Fibroblast of villous mesenchyme (primary cell): ENCODE measurements around the gene BMP8B. TPM values are rescaled to one million over a fixed set of nuclear protein-coding genes. Genes with fewer than 3 reads are reported as not detected.

Source experiments
- DNase-seq: peaks from one replicate; pipeline ENCODE4 v3.0.0-alpha.2; 2010; ENCODE audit warnings: low read depth
- H3K4me3 ChIP-seq: 2 replicates; pipeline ENCODE4 v1.5.1; 2011; ENCODE audit warnings: low read depth, mild to moderate bottlenecking, low read length
- small RNA-seq: library from RNA; depleted of rRNA; stranded (forward); fragments of <200 nt; gene quantifications from one replicate; pipeline ENCODE3, GENCODE V24; 2012
- total RNA-seq: library from RNA; depleted of rRNA; stranded (reverse); fragments of >200 nt; gene quantifications from 2 replicates; pipeline ENCODE4 v1.2.3, GENCODE V29; 2012
- TF ChIP-seq, protein P1 (sequence below): IDR thresholded peaks from 2 replicates; pipeline ENCODE4 v1.5.1; 2012; ENCODE audit warnings: low read depth, mild to moderate bottlenecking, low read length; ENCODE audit not compliant: insufficient read depth

Gene BMP8B
- total RNA-seq, 1 donor = under 0.01 TPM

DNA sequence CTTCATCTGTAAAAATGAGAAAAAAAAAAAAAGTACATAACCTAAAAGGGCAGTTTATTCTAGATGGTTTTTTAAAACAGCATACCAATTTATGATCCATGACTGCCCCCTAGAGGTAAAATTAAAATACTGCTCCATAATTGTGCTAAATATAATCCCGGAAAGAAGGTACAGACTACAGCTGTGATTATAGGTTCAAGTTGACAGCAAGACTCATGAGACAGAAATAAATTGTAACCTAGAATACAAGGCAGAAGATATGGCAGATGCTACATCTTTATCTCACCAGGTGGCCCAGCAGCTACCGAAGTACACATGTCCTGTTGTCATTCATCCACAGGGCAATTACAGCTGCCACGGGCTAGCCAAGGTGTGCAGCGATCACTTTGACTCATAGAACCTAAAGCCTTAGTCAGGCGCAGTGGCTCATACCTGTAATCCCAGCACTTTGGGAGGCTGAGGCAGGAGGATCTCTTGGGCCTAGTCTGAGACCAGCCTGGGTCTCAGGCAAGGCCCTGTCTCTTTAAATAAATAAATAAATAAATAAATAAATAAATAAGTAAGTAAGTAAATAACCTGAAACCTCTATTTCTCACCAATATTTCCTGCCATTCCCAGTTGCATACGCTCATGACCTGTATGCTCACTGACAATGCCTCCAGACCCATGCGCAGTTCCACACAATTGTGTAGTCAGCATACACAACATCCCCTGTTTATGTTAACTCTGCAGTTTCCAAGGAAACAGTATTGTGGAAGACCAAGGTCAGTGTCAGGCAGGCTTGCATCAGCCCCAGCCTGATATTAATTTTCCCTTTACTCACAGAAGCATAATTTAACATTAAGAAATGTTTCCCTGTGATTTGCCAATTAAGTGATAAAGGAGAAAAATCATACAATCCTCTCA is 68.3 kb downstream of the BMP8B start:
- TF ChIP-seq, protein P1, sequence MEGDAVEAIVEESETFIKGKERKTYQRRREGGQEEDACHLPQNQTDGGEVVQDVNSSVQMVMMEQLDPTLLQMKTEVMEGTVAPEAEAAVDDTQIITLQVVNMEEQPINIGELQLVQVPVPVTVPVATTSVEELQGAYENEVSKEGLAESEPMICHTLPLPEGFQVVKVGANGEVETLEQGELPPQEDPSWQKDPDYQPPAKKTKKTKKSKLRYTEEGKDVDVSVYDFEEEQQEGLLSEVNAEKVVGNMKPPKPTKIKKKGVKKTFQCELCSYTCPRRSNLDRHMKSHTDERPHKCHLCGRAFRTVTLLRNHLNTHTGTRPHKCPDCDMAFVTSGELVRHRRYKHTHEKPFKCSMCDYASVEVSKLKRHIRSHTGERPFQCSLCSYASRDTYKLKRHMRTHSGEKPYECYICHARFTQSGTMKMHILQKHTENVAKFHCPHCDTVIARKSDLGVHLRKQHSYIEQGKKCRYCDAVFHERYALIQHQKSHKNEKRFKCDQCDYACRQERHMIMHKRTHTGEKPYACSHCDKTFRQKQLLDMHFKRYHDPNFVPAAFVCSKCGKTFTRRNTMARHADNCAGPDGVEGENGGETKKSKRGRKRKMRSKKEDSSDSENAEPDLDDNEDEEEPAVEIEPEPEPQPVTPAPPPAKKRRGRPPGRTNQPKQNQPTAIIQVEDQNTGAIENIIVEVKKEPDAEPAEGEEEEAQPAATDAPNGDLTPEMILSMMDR = peak; percentile 53
- DNase-seq = peak; percentile 75

DNA sequence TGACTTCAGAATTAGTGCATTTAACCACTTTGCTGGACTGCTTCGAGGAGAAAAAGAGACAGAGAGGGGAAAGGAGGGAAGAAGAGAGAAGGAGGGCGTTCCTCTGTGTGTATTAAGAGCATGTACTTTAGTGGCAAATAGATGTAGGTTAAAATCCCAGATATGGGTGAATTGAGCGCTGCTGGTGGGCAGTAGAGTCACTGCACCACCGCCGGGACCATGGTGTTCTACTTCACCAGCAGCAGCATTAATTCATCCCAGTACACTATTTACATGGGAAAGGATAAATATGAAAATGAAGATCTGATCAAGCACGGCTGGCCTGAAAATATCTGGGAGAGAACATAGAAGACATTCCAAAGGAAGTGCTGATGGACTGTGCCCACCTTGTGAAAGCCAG is 70.9 kb downstream of the BMP8B start:
- DNase-seq = no peak
- H3K4me3 ChIP-seq = no peak overlapping the region
- TF ChIP-seq, protein P1 = no peak

More for the DNA sequence above, 68.3 kb downstream of the BMP8B start:
- H3K4me3 ChIP-seq = no peak overlapping the region

DNA sequence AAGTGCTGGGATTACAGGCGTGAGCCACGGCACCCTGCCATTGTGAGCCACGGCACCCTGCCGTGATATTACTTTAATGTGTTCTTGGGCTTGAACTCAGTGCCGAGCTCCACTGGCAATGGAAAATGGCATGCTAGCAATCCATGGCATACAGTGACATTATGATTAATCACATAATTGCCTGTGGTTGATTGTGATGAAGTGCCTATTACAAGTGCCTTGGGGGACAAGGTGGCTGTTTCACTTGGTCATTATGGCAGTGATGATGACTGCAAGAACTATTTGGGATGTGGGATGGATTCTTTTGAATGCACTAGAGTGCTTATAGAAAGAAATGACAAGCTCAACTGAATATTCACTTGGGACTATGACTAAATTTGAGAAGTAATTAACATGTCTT is 75.1 kb downstream of the BMP8B start:
- TF ChIP-seq, protein P1 = no peak
- no peak overlapping the region for H3K4me3 ChIP-seq
- no peak for DNase-seq

DNA sequence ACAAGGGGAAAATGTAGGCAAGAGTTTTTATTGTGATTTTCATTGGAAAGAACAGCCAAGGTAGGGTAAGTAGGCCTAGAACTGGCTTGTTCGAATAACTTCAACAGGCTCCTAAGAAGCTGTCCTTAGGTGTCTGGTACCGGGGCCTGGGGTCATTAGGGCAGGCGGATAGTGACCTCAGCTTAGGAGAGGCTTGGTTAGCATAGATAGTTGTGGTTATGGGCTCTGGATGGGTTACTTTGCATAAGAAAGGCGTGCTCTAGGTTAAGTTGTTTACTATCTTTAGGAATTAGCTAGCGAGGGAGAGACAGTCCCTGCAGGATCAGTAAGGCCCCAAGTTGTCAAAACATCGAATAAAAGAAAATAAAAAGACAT is 76.7 kb downstream of the BMP8B start:
- TF ChIP-seq, protein P1 = no peak
- DNase-seq = no peak
- no peak overlapping the region for H3K4me3 ChIP-seq

DNA sequence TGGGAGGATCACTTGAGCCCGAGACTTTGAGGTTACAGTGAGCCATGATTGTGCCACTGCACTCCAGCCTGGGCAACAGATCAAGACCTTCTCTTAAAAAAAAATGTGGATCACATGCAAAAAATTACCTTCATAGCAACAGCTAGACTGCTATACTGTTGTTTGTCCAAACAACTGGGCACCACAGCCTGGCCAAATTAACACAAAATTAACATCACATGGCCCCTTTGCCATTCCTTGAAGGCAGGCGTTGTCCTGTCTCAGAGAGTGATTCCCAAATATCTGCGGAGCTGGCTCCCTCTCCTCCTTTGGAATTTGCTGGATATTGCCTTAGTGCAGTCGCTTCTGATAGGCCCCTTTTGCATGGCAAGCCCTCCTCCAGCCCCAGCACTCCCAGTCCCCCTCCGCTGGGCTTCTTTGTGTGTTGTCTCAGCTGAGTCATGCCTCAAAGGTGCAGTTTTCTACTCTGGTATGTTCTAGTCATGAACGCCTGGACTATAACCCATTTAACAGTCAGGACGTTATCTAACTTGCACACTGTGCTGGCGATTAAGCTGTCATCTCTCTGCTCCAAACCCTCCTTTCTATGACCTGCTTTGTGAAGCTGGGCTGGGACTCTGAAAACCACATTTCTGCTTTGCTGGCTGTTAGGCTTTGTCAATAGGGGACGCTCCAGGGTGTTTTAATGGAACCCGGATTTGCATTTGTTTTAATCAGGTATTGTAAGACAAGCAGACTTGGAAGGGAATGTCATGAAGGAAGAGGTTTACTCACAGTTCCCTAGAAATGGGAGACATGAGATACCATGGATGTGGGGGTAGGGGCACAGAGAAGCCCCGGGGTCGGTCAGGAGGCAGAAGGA is 77.3 kb downstream of the BMP8B start:
- peak; percentile 22 for DNase-seq
- no peak overlapping the region for H3K4me3 ChIP-seq
- TF ChIP-seq, protein P1 = no peak

DNA sequence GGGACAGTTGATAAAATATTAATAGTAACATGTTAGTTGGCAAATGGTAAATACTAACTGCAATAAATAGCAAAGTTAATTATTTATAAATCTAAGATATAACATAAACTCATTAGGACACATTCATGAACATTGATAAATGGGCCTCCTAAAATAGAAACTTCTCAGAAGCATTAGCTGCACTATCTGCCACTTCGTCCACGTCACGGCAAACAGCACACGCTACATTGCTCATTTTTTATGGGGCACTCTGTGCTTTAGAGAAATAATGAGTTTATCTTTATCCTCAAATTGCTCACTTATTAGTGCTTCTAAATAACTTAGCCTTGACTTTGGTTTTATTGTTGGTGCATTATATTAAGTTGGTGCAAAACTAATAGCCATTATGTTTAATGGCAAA is 81.2 kb downstream of the BMP8B start:
- H3K4me3 ChIP-seq = no peak overlapping the region
- DNase-seq = no peak
- TF ChIP-seq, protein P1 = no peak

Small RNAs within 50 kb of the gene (small RNA-seq; reads per million reads assigned to genes)
- gene AL033527.1 = not detected
- gene RNU7-121P = not detected

Other genes with a start within 250 kb of the BMP8B start
- gene PABPC4, start 212.1 kb downstream of the BMP8B start, total RNA-seq = 115 and 144 TPM in 2 replicates
- gene HEYL, start 149.2 kb downstream of the BMP8B start, total RNA-seq = under 0.01 and 0.32 TPM in 2 replicates
- gene NT5C1A, start 116.8 kb downstream of the BMP8B start, total RNA-seq = not detected in 2 replicates
- gene HPCAL4, start 97.4 kb downstream of the BMP8B start, total RNA-seq = not detected in 2 replicates
- gene PPIE, start 50.0 kb downstream of the BMP8B start, total RNA-seq = 23.8 and 31.1 TPM in 2 replicates
- gene OXCT2, start 17.5 kb downstream of the BMP8B start, total RNA-seq = 1.7 and 5.2 TPM in 2 replicates
- gene TRIT1, start 94.6 kb upstream of the BMP8B start, total RNA-seq = 19.6 and 23.3 TPM in 2 replicates
- gene MYCL, start 113.1 kb upstream of the BMP8B start, total RNA-seq = under 0.01 TPM in 1 of 2 replicates, not detected in the other
- 2.6 and 6.0 TPM in 2 replicates for gene MFSD2A, start 166.3 kb upstream of the BMP8B start, total RNA-seq